H1 (cell line): ENCODE data around the gene ABHD12. TPM values are rescaled to one million over a fixed set of nuclear protein-coding genes. Genes with fewer than 3 reads are reported as not detected.

Experiments used
- CTCF ChIA-PET: fragments of 300-600 bp; sonication (Branson Sonifier 250); formaldehyde crosslinking; loops from one replicate; lab custom pipeline; 2021; ENCODE audit not compliant: partially characterized antibody; lab: Charles Lee
- POLR2A ChIA-PET: fragments of 300-600 bp; sonication (Branson Sonifier 250); formaldehyde crosslinking; loops from one replicate; lab custom pipeline; 2021; ENCODE audit warnings: inconsistent platforms; ENCODE audit not compliant: partially characterized antibody; lab: Charles Lee
- DNase-seq, 2 experiments: peaks; one replicate each; pipeline versions ENCODE4 v3.0.0 to v3.0.0-alpha.2; 2010 to 2022; ENCODE audit warnings: low spot score in 2 of 2, low read depth in 1 of 2, mixed read lengths in 1 of 2
- FAIRE-seq: peaks from 2 replicates; lab custom pipeline; 2011; peaks lifted over from hg19 to GRCh38; lab: Jason Lieb, UNC
- H2AFZ ChIP-seq: 2 replicates; pipeline ENCODE4 v1.8.1; 2012; ENCODE audit warnings: low read length, inconsistent platforms
- H2AK5ac ChIP-seq: 2 replicates; pipeline ENCODE4 v1.6.1; 2013; ENCODE audit warnings: low read depth, low read length
- H2BK120ac ChIP-seq: replicated peaks from 2 replicates; pipeline ENCODE3; 2013; ENCODE audit warnings: low read depth, low read length, inconsistent platforms
- H2BK12ac ChIP-seq: 2 replicates; pipeline ENCODE4 v1.6.1; 2013; ENCODE audit warnings: low read depth, low read length
- H2BK15ac ChIP-seq: 2 replicates; pipeline ENCODE4 v1.6.1; 2013; ENCODE audit warnings: low read length
- H2BK20ac ChIP-seq: 2 replicates; pipeline ENCODE4 v1.6.1; 2013; ENCODE audit warnings: low read length
- H2BK5ac ChIP-seq: 2 replicates; pipeline ENCODE4 v1.6.1; 2013; ENCODE audit warnings: low read depth, low read length
- H3K14ac ChIP-seq: 2 replicates; pipeline ENCODE4 v1.6.1; 2013; ENCODE audit warnings: inconsistent platforms; ENCODE audit not compliant: insufficient read length
- H3K18ac ChIP-seq: 2 replicates; pipeline ENCODE4 v1.6.1; 2013; ENCODE audit warnings: low read length; ENCODE audit errors: extremely low read depth
- H3K23ac ChIP-seq: 2 replicates; pipeline ENCODE4 v1.6.1; 2013; ENCODE audit warnings: inconsistent platforms; ENCODE audit not compliant: insufficient read length
- H3K23me2 ChIP-seq: 2 replicates; pipeline ENCODE4 v1.6.1; 2013; ENCODE audit warnings: low read depth, low read length
- H3K27ac ChIP-seq: 2 replicates; pipeline ENCODE4 v1.6.1; 2011; ENCODE audit warnings: low read depth, low read length, inconsistent platforms
- H3K27me3 ChIP-seq, 4 experiments: replicated peaks in 1 of 4; 1 replicate in 1 of 4; 2 replicates in 3 of 4; pipeline versions ENCODE4 v1.6.1 to v1.8.1; 2011 to 2013; ENCODE audit warnings: low read length in 3 of 4, mild to moderate bottlenecking in 3 of 4, inconsistent platforms in 2 of 4, mixed read lengths in 2 of 4, moderate library complexity in 1 of 4; ENCODE audit not compliant: control insufficient read depth in 3 of 4, insufficient read depth in 3 of 4; ENCODE audit errors: extremely low read depth in 1 of 4
- H3K36me3 ChIP-seq, 4 experiments: 2 replicates each; pipeline versions ENCODE4 v1.6.1 to v1.8.1; 2011 to 2013; ENCODE audit warnings: mild to moderate bottlenecking in 4 of 4, low read length in 3 of 4, moderate library complexity in 2 of 4, control low read depth in 1 of 4, inconsistent platforms in 1 of 4; ENCODE audit not compliant: insufficient read depth in 4 of 4, control insufficient read depth in 2 of 4
- H3K4ac ChIP-seq: replicated peaks from 2 replicates; pipeline ENCODE3; 2013; ENCODE audit warnings: low read length, low read depth, mixed read lengths, inconsistent platforms; ENCODE audit not compliant: insufficient read length
- H3K4me1 ChIP-seq, 4 experiments: replicated peaks in 1 of 4; 1 replicate in 1 of 4; 2 replicates in 3 of 4; pipeline versions ENCODE4 v1.6.1 to v1.8.1; 2011 to 2013; ENCODE audit warnings: low read length in 3 of 4, inconsistent platforms in 2 of 4, mixed read lengths in 1 of 4; ENCODE audit not compliant: insufficient read depth in 4 of 4, control insufficient read depth in 3 of 4
- H3K4me2 ChIP-seq, 2 experiments: 2 replicates each; pipeline versions ENCODE4 v1.6.1 to v1.8.1; 2011 to 2013; ENCODE audit warnings: low read depth in 2 of 2, low read length in 2 of 2, control low read depth in 1 of 2, inconsistent platforms in 1 of 2, mild to moderate bottlenecking in 1 of 2; ENCODE audit not compliant: insufficient read depth in 1 of 2
- H3K4me3 ChIP-seq, 4 experiments: fragments of 200-600, 300-600 bp in 1 of 4; sonication (generic), shearing (Covaris generic), sonication (Bioruptor Twin) in 1 of 4; 2 replicates each; pipeline versions ENCODE4 v1.5.1 to v1.8.1; 2011 to 2016; ENCODE audit warnings: low read length in 4 of 4, low read depth in 3 of 4, control low read depth in 2 of 4, inconsistent platforms in 2 of 4, mild to moderate bottlenecking in 2 of 4, mixed read lengths in 1 of 4, moderate library complexity in 1 of 4; ENCODE audit not compliant: insufficient read depth in 2 of 4; ENCODE audit errors: extremely low read depth in 1 of 4
- H3K56ac ChIP-seq: replicated peaks from 2 replicates; pipeline ENCODE3; 2013; ENCODE audit warnings: low read depth, mild to moderate bottlenecking, mixed read lengths, low read length, inconsistent platforms; ENCODE audit not compliant: insufficient read length
- H3K79me1 ChIP-seq: 2 replicates; pipeline ENCODE4 v1.6.1; 2013; ENCODE audit warnings: low read depth, low read length, control low read depth
- H3K79me2 ChIP-seq, 2 experiments: 2 replicates each; pipeline versions ENCODE4 v1.6.1 to v1.8.1; 2012 to 2013; ENCODE audit warnings: low read length in 2 of 2, mild to moderate bottlenecking in 2 of 2, inconsistent platforms in 1 of 2; ENCODE audit not compliant: insufficient read depth in 2 of 2, control insufficient read depth in 1 of 2
- H3K9ac ChIP-seq, 4 experiments: replicated peaks in 1 of 4; 1 replicate in 1 of 4; 2 replicates in 3 of 4; pipeline versions ENCODE4 v1.6.1 to v1.8.1; 2011 to 2013; ENCODE audit warnings: low read depth in 3 of 4, low read length in 3 of 4, control low read depth in 2 of 4, mild to moderate bottlenecking in 2 of 4, moderate library complexity in 2 of 4, inconsistent platforms in 1 of 4; ENCODE audit errors: extremely low read depth in 1 of 4
- H3K9me3 ChIP-seq, 2 experiments: 2 replicates each; pipeline versions ENCODE4 v1.6.1 to v1.8.1; 2012 to 2013; ENCODE audit warnings: mild to moderate bottlenecking in 2 of 2, moderate library complexity in 2 of 2, control low read depth in 1 of 2, inconsistent platforms in 1 of 2, low read depth in 1 of 2, low read length in 1 of 2, mixed read lengths in 1 of 2; ENCODE audit not compliant: insufficient read depth in 2 of 2
- H4K20me1 ChIP-seq, 2 experiments: replicated peaks in 1 of 2; 2 replicates each; pipeline versions ENCODE3 to v1.8.1; 2011 to 2013; ENCODE audit warnings: inconsistent platforms in 2 of 2, low read length in 2 of 2, mild to moderate bottlenecking in 1 of 2; ENCODE audit not compliant: insufficient read depth in 2 of 2, control insufficient read depth in 1 of 2
- H4K5ac ChIP-seq: 2 replicates; pipeline ENCODE4 v1.6.1; 2013; ENCODE audit warnings: low read length, low read depth, mixed read lengths, inconsistent platforms; ENCODE audit not compliant: insufficient read length
- H4K8ac ChIP-seq: 2 replicates; pipeline ENCODE4 v1.8.0; 2013; ENCODE audit warnings: mild to moderate bottlenecking, moderate library complexity, low read length, inconsistent platforms; ENCODE audit not compliant: insufficient read depth; ENCODE audit errors: extremely low read depth
- H4K91ac ChIP-seq: replicated peaks from 2 replicates; pipeline ENCODE3; 2013; ENCODE audit warnings: low read length, mixed read lengths, inconsistent platforms; ENCODE audit not compliant: insufficient read length
- ASH2L ChIP-seq: fragments of 200-600, 300-600 bp; sonication (generic); IDR thresholded peaks from one replicate; pipeline ENCODE4 v1.7.1; 2017; ENCODE audit warnings: low read length
- CHD2 ChIP-seq: IDR thresholded peaks from 2 replicates; pipeline ENCODE4 v1.6.1; 2012; ENCODE audit warnings: low read length, improper control_type of control experiment
- JUN ChIP-seq: IDR thresholded peaks from 2 replicates; pipeline ENCODE4 v1.6.1; 2011; ENCODE audit warnings: low read depth, mild to moderate bottlenecking, improper control_type of control experiment, low read length
- JUND ChIP-seq: IDR thresholded peaks from 2 replicates; pipeline ENCODE4 v1.6.1; 2011; ENCODE audit warnings: mild to moderate bottlenecking, improper control_type of control experiment, low read length
- KDM4A ChIP-seq: IDR thresholded peaks from one replicate; pipeline ENCODE4 v1.7.1; 2012; ENCODE audit warnings: low read depth, mild to moderate bottlenecking, moderate library complexity, low read length, inconsistent platforms; ENCODE audit not compliant: severe bottlenecking
- RAD21 ChIP-seq, 2 experiments: IDR thresholded peaks in 1 of 2; conservative IDR thresholded peaks in 1 of 2; 2 replicates each; pipeline ENCODE4 v1.6.1; 2011; ENCODE audit warnings: low read depth in 2 of 2, low read length in 2 of 2, improper control_type of control experiment in 1 of 2, inconsistent platforms in 1 of 2, mild to moderate bottlenecking in 1 of 2, moderate library complexity in 1 of 2
- RFX5 ChIP-seq: IDR thresholded peaks from 2 replicates; pipeline ENCODE4 v1.6.1; 2011; ENCODE audit warnings: low read depth, low read length, improper control_type of control experiment, borderline replicate concordance
- SIRT6 ChIP-seq: IDR thresholded peaks from one replicate; pipeline ENCODE4 v1.7.1; 2012; ENCODE audit warnings: low read length, inconsistent platforms
- SUZ12 ChIP-seq: fragments of 200-600 bp; sonication (generic); IDR thresholded peaks from 2 replicates; pipeline ENCODE4 v1.6.1; 2012; ENCODE audit warnings: mild to moderate bottlenecking, inconsistent platforms, low read length, moderate library complexity, mixed read lengths
- TAF7 ChIP-seq: optimal IDR thresholded peaks from 2 replicates; pipeline ENCODE3; 2011; ENCODE audit warnings: low read depth, mild to moderate bottlenecking, inconsistent platforms, low read length, moderate library complexity, borderline replicate concordance
- TEAD4 ChIP-seq: IDR thresholded peaks from 2 replicates; pipeline ENCODE4 v1.6.1; 2012; ENCODE audit warnings: low read depth, low read length, inconsistent platforms, mixed read lengths
- WGBS, 2 experiments: shearing (Covaris generic) in 1 of 2; methylation state at CpG; one replicate each; pipeline versions ENCODE4 v1.1.6 to v1.1.7; 2013 to 2015; ENCODE audit warnings: low lambda C conversion rate in 2 of 2, mixed read lengths in 2 of 2, inconsistent platforms in 1 of 2, low coverage in 1 of 2, missing lambda C conversion rate in 1 of 2; ENCODE audit not compliant: insufficient replicate concordance in 2 of 2, insufficient coverage in 1 of 2, insufficient read length in 1 of 2; ENCODE audit errors: extremely low coverage in 1 of 2, missing lambda C conversion rate in 1 of 2; 5-methylcytosine and 5-hydroxymethylcytosine counted together
- polyA plus RNA-seq, 7 experiments: library from polyadenylated mRNA; depleted of rRNA in 3 of 7; stranded (reverse) in 5 of 7; unstranded in 2 of 7; fragments of >200 nt in 5 of 7; fragments of 200-250 nt in 2 of 7; gene quantifications; 1 replicate in 5 of 7; 2 replicates in 1 of 7; 4 replicates in 1 of 7; pipeline versions ENCODE4 v1.2.1 to v1.2.3, GENCODE V29; 2011 to 2013; ENCODE audit warnings: missing spikeins in 2 of 7, mixed read lengths in 2 of 7
- total RNA-seq: library from RNA; stranded (reverse); fragmentation: NEBNext Ultra II Directional; extraction: Animal tissue kit (Norgen Biotek cat#: 25700); gene quantifications from 2 replicates; pipeline ENCODE4 v1.2.1, GENCODE V29; 2021

ABHD12 gene
- total and polyA plus RNA-seq, 2 of the 8 experiments (the other 6 are each of a cell fraction or from before 2014, with no cell fraction given), result 31.3 to 59.5 TPM

- ChIA-PET POLR2A (interaction anchor here (0.6 to 4.5 kb wide), 36 partner anchors 10 to 259 kb away, joined by 3 to 42 read pairs (median 4); partner anchors contain the start of genes ABHD12, NINL and PYGB), CTCF (interaction anchor here (0.8 to 4.6 kb wide), 12 partner anchors 9 to 132 kb away, joined by 3 to 37 read pairs (median 3); no protein-coding TSS in a partner anchor)
- Histone ChIP-seq H3K27me3 (no peaks in the 10 kb centered on the region), H3K36me3 (peaks cover 0 to 8% (median 0%) of the 10 kb centered on the region in 4 experiments; a peak in 2 of 8 replicates), H4K20me1 (peaks cover 0 to 9% of the 10 kb centered on the region in 2 experiments), H3K23me2 (peaks cover 2% of the 10 kb centered on the region; the same call in 1 of the 2 replicates), H4K91ac (no peak within 1 kb of the TSS), H2BK15ac (no peak within 1 kb of the TSS), H3K14ac (no peak within 1 kb of the TSS), H3K18ac (peak within 1 kb of the TSS; percentile 95), H3K79me1 (peaks cover 16% of the 10 kb centered on the region), H2AK5ac (no peak within 1 kb of the TSS), H3K4me2 (peak within 1 kb of the TSS; percentile 71 to 82), H2BK20ac (no peak within 1 kb of the TSS), H2AFZ (peak within 1 kb of the TSS; percentile 26; the same call in 1 of the 2 replicates), H3K4ac (peak within 1 kb of the TSS; percentile 19), H3K9me3 (peaks cover 10 to 11% of the 10 kb centered on the region in 2 experiments), H4K8ac (peak within 1 kb of the TSS; percentile 98; the same call in 1 of the 2 replicates), H3K79me2 (peaks cover 15 to 39% of the 10 kb centered on the region in 2 experiments), H3K9ac (peak within 1 kb of the TSS; percentile 86 to 98 (median 94)), H4K5ac (peak within 1 kb of the TSS; percentile 49), H3K4me1 (peaks cover 0 to 8% (median 2%) of the 10 kb centered on the region in 4 experiments; a peak in 2 of 7 replicates), H3K56ac (no peak within 1 kb of the TSS), H3K23ac (no peak within 1 kb of the TSS), H2BK120ac (no peak within 1 kb of the TSS), H2BK5ac (peak within 1 kb of the TSS; percentile 81; the same call in 1 of the 2 replicates), H3K27ac (peak within 1 kb of the TSS; percentile 98), H2BK12ac (no peak within 1 kb of the TSS), H3K4me3 (peak within 1 kb of the TSS; percentile 59 to 90 (median 80))
- WGBS, 2 experiments, result 5% methylated on average over 52 of the region's 56 CpGs; no CpG with 5 or more reads in 1 of the 2 experiments
- peak; percentile 91 to 100 for DNase-seq
- no peak for FAIRE-seq
- TF ChIP-seq ASH2L, result peak; percentile 80
- no peak for TF ChIP-seq RFX5
- no peak for TF ChIP-seq JUN
- no peak for TF ChIP-seq SIRT6
- TF ChIP-seq RAD21 (IDR thresholded peaks at IDR 0.05 in 1 of 2, conservative IDR thresholded peaks at IDR 0.05 in 1 of 2; ENCODE audit: low read depth in 2 of 2, low read length in 2 of 2), result no peak
- peak; percentile 97 for TF ChIP-seq TEAD4
- no peak for TF ChIP-seq SUZ12
- no peak for TF ChIP-seq JUND
- no peak for TF ChIP-seq CHD2
- peak; percentile 57 for TF ChIP-seq KDM4A
- peak; percentile 97 for TF ChIP-seq TAF7
Measured at GRCh38 chr20:25407311-25408169, 16.9 kb upstream of the ABHD12 start, which contains the start of gene GINS1. GINS1 (plus strand) TSS chr20:25407673; CDS start chr20:25407821, 148 bp downstream.
